Stimulated activated CD8-positive, alpha-beta memory T cell treated with anti-CD3 and anti-CD28 coated beads, Interleukin-7, amount 100 ng/mL, for 24 hours (primary cell): ENCODE data around the gene FBXW11.
"Not testable (repeated sequence)": the region's sequence is repeated elsewhere in the genome, so short reads cannot be mapped to it uniquely, and the experiment has no call there.

Source experiments
- DNase-seq: peaks from one replicate; pipeline ENCODE4 v3.0.0-alpha.2; 2020; ENCODE audit warnings: low read depth

The FBXW11 gene

GRCh38 chr5:171981847-171982246 lies 24.6 kb downstream of the FBXW11 start:
- DNase-seq = no peak

- DNase-seq = no peak
Measured at GRCh38 chr5:171980792-171981191, 25.6 kb downstream of the FBXW11 start.

GRCh38 chr5:171979606-171980005 lies 26.8 kb downstream of the FBXW11 start:
- no peak for DNase-seq

GRCh38 chr5:171978519-171978918 lies 27.9 kb downstream of the FBXW11 start:
- no peak for DNase-seq

- DNase-seq = no peak
Measured at GRCh38 chr5:171978016-171978415, 28.4 kb downstream of the FBXW11 start.

GRCh38 chr5:171977244-171977950 lies 29.0 kb downstream of the FBXW11 start:
- not testable (repeated sequence) for DNase-seq

GRCh38 chr5:171975877-171976667 lies 30.4 kb downstream of the FBXW11 start:
- no peak for DNase-seq

- DNase-seq = no peak
Measured at GRCh38 chr5:171975262-171975876, 31.1 kb downstream of the FBXW11 start.

- no peak for DNase-seq
Measured at GRCh38 chr5:171970826-171971225, 35.6 kb downstream of the FBXW11 start.

GRCh38 chr5:171969288-171969880 lies 37.1 kb downstream of the FBXW11 start:
- no peak for DNase-seq

- no peak for DNase-seq
Measured at GRCh38 chr5:171968531-171968930, 37.9 kb downstream of the FBXW11 start.

GRCh38 chr5:171966964-171967363 lies 39.5 kb downstream of the FBXW11 start:
- DNase-seq = no peak

- no peak for DNase-seq
Measured at GRCh38 chr5:171966270-171966669, 40.2 kb downstream of the FBXW11 start.

GRCh38 chr5:171965745-171966144 lies 40.7 kb downstream of the FBXW11 start:
- DNase-seq = no peak

GRCh38 chr5:171963416-171963815 lies 43.0 kb downstream of the FBXW11 start:
- no peak for DNase-seq

GRCh38 chr5:171961117-171961516 lies 45.3 kb downstream of the FBXW11 start:
- no peak for DNase-seq

- peak; percentile 26 for DNase-seq
Measured at GRCh38 chr5:171957591-171958251, 48.7 kb downstream of the FBXW11 start.

GRCh38 chr5:171956887-171957495 lies 49.4 kb downstream of the FBXW11 start:
- no peak for DNase-seq

- no peak for DNase-seq
Measured at GRCh38 chr5:171956314-171956713, 50.1 kb downstream of the FBXW11 start.

GRCh38 chr5:171955761-171956160 lies 50.7 kb downstream of the FBXW11 start:
- no peak for DNase-seq

- no peak for DNase-seq
Measured at GRCh38 chr5:171954721-171955120, 51.7 kb downstream of the FBXW11 start.
